HCT116 (cell line): ENCODE measurements around the gene POLA1. TPM values are rescaled to one million over a fixed set of nuclear protein-coding genes. Genes with fewer than 3 reads are reported as not detected.

ENCODE experiments used
- ATAC-seq: fragments of 200-7000 bp; cut with Tn5 transposase; 2 replicates; pipeline ENCODE4 v1.9.1; 2020; ENCODE audit warnings: mild to moderate bottlenecking, moderate library complexity
- BruUV-seq: library from RNA; stranded (reverse); fragments of 400-500 nt; replicated peaks from 2 replicates; lab custom pipeline; 2021; lab: Mats Ljungman, UMichigan
- CTCF ChIA-PET: fragments of 300-600 bp; sonication (Branson Sonifier 250); formaldehyde crosslinking; loops from one replicate; lab custom pipeline; 2021; ENCODE audit warnings: antibody characterized with exemption; lab: Charles Lee
- POLR2A ChIA-PET: fragments of 300-600, 350-600 bp; sonication (Branson Sonifier 250); formaldehyde crosslinking; loops from one replicate; lab custom pipeline; 2021; ENCODE audit warnings: antibody characterized with exemption; lab: Charles Lee
- RAD21 ChIA-PET, 2 experiments: fragments of 300-600 bp; sonication (Branson Sonifier 250); formaldehyde crosslinking; loops; one replicate each; lab custom pipeline; 2023; ENCODE audit warnings: low total read pairs in 2 of 2; ENCODE audit not compliant: uncharacterized antibody in 2 of 2, unreplicated experiment in 2 of 2, low non-redundant PET in 1 of 2; lab: Charles Lee
- DNase-seq: peaks from one replicate; pipeline ENCODE4 v3.0.0-alpha.2; 2010; ENCODE audit warnings: low read depth, low spot score
- H2AFZ ChIP-seq: fragments of 200-600 bp; shearing (Covaris generic), sonication (generic); 2 replicates; pipeline ENCODE4 v1.6.1; 2017; ENCODE audit warnings: low read depth, mixed run types, mixed read lengths, antibody characterized with exemption, low read length; ENCODE audit not compliant: poor library complexity, severe bottlenecking
- H3K27ac ChIP-seq: 2 replicates; pipeline ENCODE4 v1.5.1; 2012; ENCODE audit warnings: low read depth, low read length
- H3K27me3 ChIP-seq: fragments of 200-600 bp; sonication (generic); 2 replicates; pipeline ENCODE4 v1.6.1; 2016; ENCODE audit warnings: mixed run types, low read length, mixed read lengths; ENCODE audit not compliant: insufficient read depth
- H3K36me3 ChIP-seq, 2 experiments: fragments of 200-500 bp in 1 of 2; fragments of 200-600 bp in 1 of 2; sonication (Bioruptor generic) in 1 of 2; sonication (generic) in 1 of 2; 2 replicates each; pipeline versions ENCODE4 v1.5.1 to v1.6.1; 2014 to 2016; ENCODE audit warnings: low read length in 2 of 2, inconsistent platforms in 1 of 2, mixed read lengths in 1 of 2, mixed run types in 1 of 2; ENCODE audit not compliant: insufficient read depth in 2 of 2, control insufficient read depth in 1 of 2
- H3K4me1 ChIP-seq, 2 experiments: fragments of 200-600 bp in 1 of 2; sonication (generic) in 1 of 2; 2 replicates each; pipeline versions ENCODE4 v1.5.1 to v1.6.1; 2012 to 2017; ENCODE audit warnings: low read length in 2 of 2, inconsistent platforms in 1 of 2, mild to moderate bottlenecking in 1 of 2, mixed read lengths in 1 of 2, mixed run types in 1 of 2, moderate library complexity in 1 of 2; ENCODE audit not compliant: insufficient read depth in 2 of 2, control insufficient read depth in 1 of 2
- H3K4me2 ChIP-seq: fragments of 200-600 bp; sonication (generic); 2 replicates; pipeline ENCODE4 v1.6.1; 2017; ENCODE audit warnings: mixed run types, low read length, mixed read lengths
- H3K4me3 ChIP-seq, 2 experiments: fragments of 200-600 bp in 1 of 2; sonication (generic) in 1 of 2; replicated peaks in 1 of 2; 2 replicates each; pipeline ENCODE4 v1.5.1; 2011 to 2016; ENCODE audit warnings: low read length in 2 of 2, control low read depth in 1 of 2, low read depth in 1 of 2, mild to moderate bottlenecking in 1 of 2, mixed read lengths in 1 of 2, mixed run types in 1 of 2
- H3K79me2 ChIP-seq: fragments of 200-600 bp; sonication (generic); 2 replicates; pipeline ENCODE4 v1.6.1; 2017; ENCODE audit warnings: mild to moderate bottlenecking, mixed run types, low read length, moderate library complexity, mixed read lengths; ENCODE audit not compliant: insufficient read depth
- H3K9ac ChIP-seq: fragments of 200-600 bp; sonication (generic); 2 replicates; pipeline ENCODE4 v1.6.1; 2016; ENCODE audit warnings: low read length, mixed read lengths
- H3K9me2 ChIP-seq: fragments of 200-600 bp; sonication (generic), shearing (Covaris generic); 2 replicates; pipeline ENCODE4 v1.6.1; 2017; ENCODE audit warnings: mixed run types, mild to moderate bottlenecking, moderate library complexity; ENCODE audit not compliant: insufficient read depth
- H3K9me3 ChIP-seq, 2 experiments: fragments of 200-500 bp in 1 of 2; fragments of 200-600 bp in 1 of 2; sonication (Bioruptor generic) in 1 of 2; sonication (generic) in 1 of 2; 2 replicates each; pipeline ENCODE4 v1.6.1; 2014 to 2017; ENCODE audit warnings: low read length in 2 of 2, mixed read lengths in 2 of 2, inconsistent platforms in 1 of 2, low read depth in 1 of 2, mild to moderate bottlenecking in 1 of 2, mixed run types in 1 of 2, moderate library complexity in 1 of 2; ENCODE audit not compliant: control insufficient read depth in 1 of 2, insufficient read depth in 1 of 2
- H4K20me1 ChIP-seq: fragments of 200-600 bp; sonication (generic), shearing (Covaris generic); 2 replicates; pipeline ENCODE4 v1.6.1; 2017; ENCODE audit warnings: mixed run types, mild to moderate bottlenecking, moderate library complexity; ENCODE audit not compliant: insufficient read depth
- CEBPB ChIP-seq: IDR thresholded peaks from 2 replicates; pipeline ENCODE4 v1.6.1; 2012; ENCODE audit warnings: low read depth
- CTCF ChIP-seq, 3 experiments: fragments of 200-600 bp in 1 of 3; sonication (generic) in 1 of 3; IDR thresholded peaks in 2 of 3; conservative IDR thresholded peaks in 1 of 3; 2 replicates each; pipeline ENCODE4 v1.5.1; 2012 to 2017; ENCODE audit warnings: low read depth in 2 of 3, low read length in 2 of 3, antibody characterized with exemption in 1 of 3, borderline replicate concordance in 1 of 3, control low read depth in 1 of 3, mild to moderate bottlenecking in 1 of 3, mixed read lengths in 1 of 3, mixed run types in 1 of 3, moderate library complexity in 1 of 3; ENCODE audit not compliant: insufficient read depth in 1 of 3
- EGR1 ChIP-seq: IDR thresholded peaks from 2 replicates; pipeline ENCODE4 v1.6.1; 2012; ENCODE audit warnings: low read depth
- ELF1 ChIP-seq: IDR thresholded peaks from 2 replicates; pipeline ENCODE4 v1.6.1; 2012; ENCODE audit warnings: low read depth, borderline replicate concordance
- EZH2phosphoT487 ChIP-seq: fragments of 200-600 bp; IDR thresholded peaks from 2 replicates; pipeline ENCODE4 v1.6.1; 2018; ENCODE audit warnings: antibody characterized with exemption, borderline replicate concordance
- FOSL1 ChIP-seq: IDR thresholded peaks from 2 replicates; pipeline ENCODE4 v1.6.1; 2012; ENCODE audit warnings: low read depth
- JUND ChIP-seq: IDR thresholded peaks from 2 replicates; pipeline ENCODE4 v1.6.1; 2012
- MAX ChIP-seq: IDR thresholded peaks from 2 replicates; pipeline ENCODE4 v1.6.1; 2012
- POLR2A ChIP-seq: IDR thresholded peaks from 2 replicates; pipeline ENCODE4 v1.7.0; 2011; ENCODE audit warnings: borderline replicate concordance; ENCODE audit not compliant: insufficient read depth, insufficient read length; ENCODE audit errors: extremely low read depth
- POLR2AphosphoS5 ChIP-seq: IDR thresholded peaks from 2 replicates; pipeline ENCODE4 v1.6.1; 2011; ENCODE audit warnings: mild to moderate bottlenecking, low read depth, low read length, moderate library complexity
- RAD21 ChIP-seq: IDR thresholded peaks from 2 replicates; pipeline ENCODE4 v1.6.1; 2012; ENCODE audit warnings: low read depth, mild to moderate bottlenecking
- SIN3A ChIP-seq: IDR thresholded peaks from 2 replicates; pipeline ENCODE4 v1.6.1; 2012; ENCODE audit warnings: low read depth
- SRF ChIP-seq: IDR thresholded peaks from 2 replicates; pipeline ENCODE4 v1.6.1; 2012; ENCODE audit warnings: low read depth
- ZBTB33 ChIP-seq: IDR thresholded peaks from 2 replicates; pipeline ENCODE4 v1.6.1; 2011; ENCODE audit warnings: mild to moderate bottlenecking, low read length, moderate library complexity; ENCODE audit not compliant: insufficient replicate concordance; ENCODE audit errors: extremely low read depth
- ZFX ChIP-seq: fragments of 450-650 bp; IDR thresholded peaks from 2 replicates; pipeline ENCODE4 v1.6.1; 2017
- ZNF274 ChIP-seq: fragments of 200-500 bp; sonication (Bioruptor generic); IDR thresholded peaks from 2 replicates; pipeline ENCODE4 v1.6.1; 2014; ENCODE audit warnings: mild to moderate bottlenecking, low read depth, low read length, inconsistent platforms
- intact Hi-C: fragments of 100-400 bp; cut with micrococcal nuclease; formaldehyde crosslinking; loops from 2 replicates; pipeline ENCODE4 v1.10.0; 2022
- total RNA-seq: library from RNA; stranded (reverse); gene quantifications from one replicate; pipeline ENCODE4 v1.2.1, GENCODE V29; 2021; ENCODE audit not compliant: unreplicated experiment
- TF ChIP-seq, protein P1 (sequence below): IDR thresholded peaks from 2 replicates; pipeline ENCODE4 v1.6.1; 2012; ENCODE audit warnings: low read depth

The POLA1 gene
- total RNA-seq, 1 experiment from 2014 or later, result 27.0 TPM

DNA sequence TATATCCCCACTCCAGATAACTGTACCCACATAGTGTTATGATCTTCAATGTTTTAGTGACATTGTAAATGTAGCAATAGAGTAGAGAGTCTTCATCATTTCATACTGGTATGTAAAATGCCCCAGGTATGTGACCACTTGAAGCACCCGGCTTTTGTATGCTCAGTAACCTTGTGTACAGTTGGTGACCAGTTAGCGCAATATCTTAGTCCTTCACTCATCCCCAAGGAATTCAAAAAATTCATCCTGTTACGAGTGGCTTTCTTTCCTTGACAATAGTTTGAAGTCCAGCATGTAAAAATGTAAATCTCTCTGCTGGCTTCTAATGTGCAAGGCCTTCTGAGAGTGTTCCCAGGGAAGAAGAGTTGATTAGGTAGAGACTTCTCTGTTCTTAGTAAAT lies 176.4 kb downstream of the POLA1 start:
- H3K27ac ChIP-seq, result no peak overlapping the region
- no peak for ATAC-seq
- no peak overlapping the region for H3K4me2 ChIP-seq
- no peak for TF ChIP-seq POLR2A
- no peak for TF ChIP-seq CEBPB
- TF ChIP-seq, protein P1, sequence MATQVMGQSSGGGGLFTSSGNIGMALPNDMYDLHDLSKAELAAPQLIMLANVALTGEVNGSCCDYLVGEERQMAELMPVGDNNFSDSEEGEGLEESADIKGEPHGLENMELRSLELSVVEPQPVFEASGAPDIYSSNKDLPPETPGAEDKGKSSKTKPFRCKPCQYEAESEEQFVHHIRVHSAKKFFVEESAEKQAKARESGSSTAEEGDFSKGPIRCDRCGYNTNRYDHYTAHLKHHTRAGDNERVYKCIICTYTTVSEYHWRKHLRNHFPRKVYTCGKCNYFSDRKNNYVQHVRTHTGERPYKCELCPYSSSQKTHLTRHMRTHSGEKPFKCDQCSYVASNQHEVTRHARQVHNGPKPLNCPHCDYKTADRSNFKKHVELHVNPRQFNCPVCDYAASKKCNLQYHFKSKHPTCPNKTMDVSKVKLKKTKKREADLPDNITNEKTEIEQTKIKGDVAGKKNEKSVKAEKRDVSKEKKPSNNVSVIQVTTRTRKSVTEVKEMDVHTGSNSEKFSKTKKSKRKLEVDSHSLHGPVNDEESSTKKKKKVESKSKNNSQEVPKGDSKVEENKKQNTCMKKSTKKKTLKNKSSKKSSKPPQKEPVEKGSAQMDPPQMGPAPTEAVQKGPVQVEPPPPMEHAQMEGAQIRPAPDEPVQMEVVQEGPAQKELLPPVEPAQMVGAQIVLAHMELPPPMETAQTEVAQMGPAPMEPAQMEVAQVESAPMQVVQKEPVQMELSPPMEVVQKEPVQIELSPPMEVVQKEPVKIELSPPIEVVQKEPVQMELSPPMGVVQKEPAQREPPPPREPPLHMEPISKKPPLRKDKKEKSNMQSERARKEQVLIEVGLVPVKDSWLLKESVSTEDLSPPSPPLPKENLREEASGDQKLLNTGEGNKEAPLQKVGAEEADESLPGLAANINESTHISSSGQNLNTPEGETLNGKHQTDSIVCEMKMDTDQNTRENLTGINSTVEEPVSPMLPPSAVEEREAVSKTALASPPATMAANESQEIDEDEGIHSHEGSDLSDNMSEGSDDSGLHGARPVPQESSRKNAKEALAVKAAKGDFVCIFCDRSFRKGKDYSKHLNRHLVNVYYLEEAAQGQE, result no peak
- no peak for TF ChIP-seq RAD21
- TF ChIP-seq JUND, result no peak
- no peak for TF ChIP-seq CTCF (IDR thresholded peaks at IDR 0.05 in 2 of 3, conservative IDR thresholded peaks at IDR 0.05 in 1 of 3; ENCODE audit: borderline replicate concordance in 1 of 3, insufficient read depth in 1 of 3, low read depth in 2 of 3, low read length in 2 of 3)
- no peak for TF ChIP-seq EGR1
- no peak for TF ChIP-seq SIN3A
- no peak for TF ChIP-seq ZBTB33
- TF ChIP-seq ZFX, result no peak
- no peak for TF ChIP-seq MAX
- no peak for TF ChIP-seq SRF
- TF ChIP-seq ZNF274, result no peak
- no peak for TF ChIP-seq FOSL1
- TF ChIP-seq POLR2AphosphoS5, result no peak
- no peak for TF ChIP-seq EZH2phosphoT487
- no peak for TF ChIP-seq ELF1
- H3K9ac ChIP-seq, result no peak overlapping the region
- RAD21 ChIA-PET, result no interaction called here
- intact Hi-C loops, result no loop called here
- H3K4me1 ChIP-seq, result no peaks in the 10 kb centered on the region
- H3K9me2 ChIP-seq, result no peaks in the 10 kb centered on the region
- H3K27me3 ChIP-seq, result no peaks in the 10 kb centered on the region
- no peak overlapping the region for H3K4me3 ChIP-seq
- no peak for DNase-seq
- BruUV-seq, result no TSS peak
- POLR2A ChIA-PET, result no interaction called here
- no peaks in the 10 kb centered on the region for H3K9me3 ChIP-seq
- CTCF ChIA-PET, result no interaction called here
- H4K20me1 ChIP-seq, result no peaks in the 10 kb centered on the region
- no peaks in the 10 kb centered on the region for H3K36me3 ChIP-seq
- no peak overlapping the region for H2AFZ ChIP-seq
- H3K79me2 ChIP-seq, result no peaks in the 10 kb centered on the region
